Stomach (tissue), 9 donors: ENCODE measurements around the gene LDLRAD2. TPM values are rescaled to one million over a fixed set of nuclear protein-coding genes. Genes with fewer than 3 reads are reported as not detected.
A peak's percentile ranks its signal among the peaks of the same experiment; 100 is the strongest.

Source experiments
- DNase-seq, 2 donors: peaks; one replicate each; pipeline versions ENCODE4 v3.0.0 to v3.0.0-alpha.2; 2013 to 2019
- H3K27ac ChIP-seq, 5 donors: fragments of 200-600 bp in 4 of 5; sonication (generic) in 4 of 5; one replicate each; pipeline ENCODE4 v1.5.1; 2013 to 2019; ENCODE audit warnings: mild to moderate bottlenecking in 1 of 5, moderate library complexity in 1 of 5
- H3K27me3 ChIP-seq, 3 donors: fragments of 200-600 bp; sonication (generic); one replicate each; pipeline ENCODE4 v1.5.1; 2017 to 2019; ENCODE audit warnings: mixed run types in 1 of 3
- H3K36me3 ChIP-seq, 4 donors: fragments of 200-600 bp; sonication (generic); 1 replicate in 3 of 4; 2 replicates in 1 of 4; pipeline ENCODE4 v1.5.1; 2016 to 2019
- H3K4me1 ChIP-seq, 4 donors: fragments of 200-600 bp; sonication (generic); one replicate each; pipeline ENCODE4 v1.5.1; 2016 to 2019
- H3K4me3 ChIP-seq, 4 donors: fragments of 200-600 bp; sonication (generic) in 3 of 4; one replicate each; pipeline ENCODE4 v1.5.1; 2016 to 2019; ENCODE audit warnings: mild to moderate bottlenecking in 1 of 4
- H3K9me3 ChIP-seq, 4 donors: fragments of 200-600 bp; sonication (generic); one replicate each; pipeline ENCODE4 v1.5.1; 2016 to 2019
- EP300 ChIP-seq: sonication (generic); formaldehyde crosslinking; IDR thresholded peaks from one replicate; pipeline ENCODE4 v1.6.1; 2017; ENCODE audit warnings: antibody characterized with exemption
- POLR2A ChIP-seq, 4 donors: fragments of 450-650 bp; IDR thresholded peaks; one replicate each; pipeline ENCODE4 v1.6.1; 2016; ENCODE audit warnings: antibody characterized with exemption in 4 of 4, control low read depth in 2 of 4, mild to moderate bottlenecking in 1 of 4, moderate library complexity in 1 of 4
- POLR2AphosphoS5 ChIP-seq, 3 donors: sonication (generic); formaldehyde crosslinking; IDR thresholded peaks; one replicate each; pipeline ENCODE4 v1.6.1; 2016; ENCODE audit warnings: antibody characterized with exemption in 3 of 3
- WGBS, 5 donors: extraction: QIAGEN DNeasy Blood & Tissue Kit in 3 of 5; methylation state at CpG; one replicate each; pipeline versions ENCODE4 v1.1.5 to v1.1.7; 2013 to 2018; 5-methylcytosine and 5-hydroxymethylcytosine counted together
- intact Hi-C: fragments of 100-400 bp; cut with DNase I; formaldehyde crosslinking; loops from one replicate; pipeline ENCODE4 v1.15.1; 2023; ENCODE audit warnings: low total_unique reads
- polyA plus RNA-seq, 3 donors: library from polyadenylated mRNA; stranded (reverse); fragments of 200-250 nt; gene quantifications; one replicate each; pipeline ENCODE4 v1.2.3, GENCODE V29; 2013
- total RNA-seq, 5 donors: library from RNA; depleted of rRNA; stranded (reverse); fragments of >200 nt; gene quantifications; one replicate each; pipeline versions ENCODE4 v1.1.0 to v1.2.3, GENCODE V29; 2014 to 2016
- TF ChIP-seq, protein P1 (sequence below), 7 experiments: fragments of 450-650 bp in 4 of 7; fragments of 200-600 bp in 3 of 7; sonication (generic) in 3 of 7; IDR thresholded peaks; one replicate each; pipeline ENCODE4 v1.5.1; 2016 to 2019; ENCODE audit warnings: antibody characterized with exemption in 7 of 7, control low read depth in 2 of 7, mild to moderate bottlenecking in 1 of 7
- donor health status: healthy with polysubstance abuse.
- donor health status: Bipolar disorder and iron deficiency.
- donor health status: healthy.

LDLRAD2 gene
- total and polyA plus RNA-seq, 8 donors, result 0.72 to 2.6 (median 1.6) TPM; not detected in 3

DNA sequence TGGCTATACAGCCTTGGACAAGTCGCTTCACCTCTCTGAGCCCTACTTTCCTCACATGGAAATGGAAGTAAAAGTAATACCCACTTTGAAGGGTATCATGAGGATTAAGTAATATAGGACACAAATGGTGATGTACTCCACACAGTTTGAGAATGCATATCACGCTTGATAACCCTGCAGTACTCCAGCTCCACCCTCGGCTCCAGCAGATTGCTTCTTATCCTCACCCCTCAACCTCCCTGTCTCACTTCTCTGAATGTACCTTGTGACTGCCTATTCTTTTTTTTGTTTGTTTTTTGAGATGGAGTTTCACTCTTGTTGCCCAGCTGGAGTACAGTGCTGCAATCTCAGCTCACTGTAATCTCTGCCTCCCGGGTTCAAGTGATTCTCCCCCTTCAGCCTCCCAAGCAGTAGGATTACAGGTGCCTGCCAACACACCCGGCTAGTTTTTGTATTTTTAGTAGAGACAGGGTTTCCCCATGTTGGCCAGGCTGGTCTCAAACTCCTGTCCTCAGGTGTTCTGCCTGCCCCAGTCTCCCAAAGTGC is 55.5 kb downstream of the LDLRAD2 start:
- Histone ChIP-seq H3K9me3 (no peaks in the 10 kb centered on the region), H3K4me3 (no peak overlapping the region), H3K27ac (peak overlapping the region in 4 of 5 donors; percentile 25 to 79 (median 56)), H3K4me1 (peaks cover 12 to 53% (median 29%) of the 10 kb centered on the region in 4 donors), H3K27me3 (no peaks in the 10 kb centered on the region), H3K36me3 (peaks cover 67 to 85% (median 75%) of the 10 kb centered on the region in 4 donors)
- TF ChIP-seq, protein P1, sequence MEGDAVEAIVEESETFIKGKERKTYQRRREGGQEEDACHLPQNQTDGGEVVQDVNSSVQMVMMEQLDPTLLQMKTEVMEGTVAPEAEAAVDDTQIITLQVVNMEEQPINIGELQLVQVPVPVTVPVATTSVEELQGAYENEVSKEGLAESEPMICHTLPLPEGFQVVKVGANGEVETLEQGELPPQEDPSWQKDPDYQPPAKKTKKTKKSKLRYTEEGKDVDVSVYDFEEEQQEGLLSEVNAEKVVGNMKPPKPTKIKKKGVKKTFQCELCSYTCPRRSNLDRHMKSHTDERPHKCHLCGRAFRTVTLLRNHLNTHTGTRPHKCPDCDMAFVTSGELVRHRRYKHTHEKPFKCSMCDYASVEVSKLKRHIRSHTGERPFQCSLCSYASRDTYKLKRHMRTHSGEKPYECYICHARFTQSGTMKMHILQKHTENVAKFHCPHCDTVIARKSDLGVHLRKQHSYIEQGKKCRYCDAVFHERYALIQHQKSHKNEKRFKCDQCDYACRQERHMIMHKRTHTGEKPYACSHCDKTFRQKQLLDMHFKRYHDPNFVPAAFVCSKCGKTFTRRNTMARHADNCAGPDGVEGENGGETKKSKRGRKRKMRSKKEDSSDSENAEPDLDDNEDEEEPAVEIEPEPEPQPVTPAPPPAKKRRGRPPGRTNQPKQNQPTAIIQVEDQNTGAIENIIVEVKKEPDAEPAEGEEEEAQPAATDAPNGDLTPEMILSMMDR (IDR thresholded peaks at IDR 0.05), result no peak
- no peak for TF ChIP-seq POLR2A (IDR thresholded peaks at IDR 0.05)
- TF ChIP-seq EP300, result no peak
- TF ChIP-seq POLR2AphosphoS5 (IDR thresholded peaks at IDR 0.05), result no peak
- intact Hi-C loops, result no loop called here
- peak in 1 of 2 donors; percentile 34 for DNase-seq
- WGBS, 5 donors, result 48 to 69% (median 54%) methylated on average over 5 of the region's 5 CpGs

DNA sequence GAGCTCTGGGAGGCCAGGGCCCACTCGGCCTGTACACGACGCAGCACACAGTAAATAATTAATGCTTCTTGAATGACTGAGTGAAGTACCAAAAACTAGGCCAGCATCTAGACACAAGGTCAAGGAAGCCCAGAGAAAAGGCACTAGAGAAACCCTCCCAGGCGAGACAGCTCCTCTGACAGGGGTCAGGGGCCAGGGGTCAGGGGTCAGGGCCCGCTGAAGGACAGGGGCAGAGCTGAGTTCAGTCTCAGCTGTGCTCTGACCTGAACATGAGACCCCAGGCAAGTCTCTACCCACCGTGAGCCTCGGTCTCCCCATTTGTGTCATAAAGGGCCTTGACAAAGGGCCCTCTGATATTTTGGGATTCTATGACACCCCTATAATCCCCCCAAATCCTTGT is 56.4 kb downstream of the LDLRAD2 start:
- H3K9me3 ChIP-seq, result no peaks in the 10 kb centered on the region
- H3K36me3 ChIP-seq, result peaks cover 73 to 89% (median 79%) of the 10 kb centered on the region in 4 donors
- DNase-seq, result no peak
- peak overlapping the region in 3 of 5 donors; percentile 29 to 79 (median 75) for H3K27ac ChIP-seq
- TF ChIP-seq, protein P1 (IDR thresholded peaks at IDR 0.05), result no peak
- TF ChIP-seq EP300 (no peak), POLR2A (IDR thresholded peaks at IDR 0.05) (no peak), POLR2AphosphoS5 (IDR thresholded peaks at IDR 0.05) (no peak)
- intact Hi-C loops, result no loop called here
- H3K4me3 ChIP-seq, result no peak overlapping the region
- peaks cover 12 to 59% (median 33%) of the 10 kb centered on the region in 4 donors for H3K4me1 ChIP-seq
- WGBS, 5 donors, result 78 to 90% (median 87%) methylated on average over 7 of the region's 7 CpGs
- H3K27me3 ChIP-seq, result no peaks in the 10 kb centered on the region

DNA sequence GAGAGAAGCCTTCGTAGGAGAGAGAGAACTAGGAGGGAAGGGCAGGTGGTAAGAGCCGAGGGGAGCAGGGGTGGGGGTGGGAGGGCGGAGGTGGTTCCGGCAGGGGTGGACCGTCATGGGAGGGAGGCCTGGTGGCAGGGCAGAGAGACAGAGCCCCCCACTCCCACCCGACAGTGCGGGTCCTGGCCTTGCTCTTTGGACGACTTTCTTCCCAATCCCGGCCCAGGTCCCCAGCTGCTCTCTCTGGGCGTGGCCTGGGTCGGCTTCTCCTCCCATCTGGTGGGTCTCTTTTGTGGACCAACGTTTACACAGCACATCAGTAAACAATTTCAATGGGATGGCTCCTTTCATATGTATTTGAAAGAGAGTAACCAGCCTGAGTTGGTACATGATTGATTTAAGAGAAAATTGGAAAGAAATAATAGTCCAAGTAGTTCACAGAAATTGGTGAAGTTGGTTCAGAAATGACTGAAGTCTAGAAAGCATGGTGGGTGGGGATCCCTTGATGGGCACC is 56.9 kb downstream of the LDLRAD2 start:
- no peaks in the 10 kb centered on the region for H3K9me3 ChIP-seq
- TF ChIP-seq POLR2A (IDR thresholded peaks at IDR 0.05) (no peak), POLR2AphosphoS5 (IDR thresholded peaks at IDR 0.05) (no peak), EP300 (no peak)
- TF ChIP-seq, protein P1 (IDR thresholded peaks at IDR 0.05), result no peak
- no peaks in the 10 kb centered on the region for H3K27me3 ChIP-seq
- peaks cover 12 to 59% (median 33%) of the 10 kb centered on the region in 4 donors for H3K4me1 ChIP-seq
- intact Hi-C loops, result no loop called here
- H3K4me3 ChIP-seq, result no peak overlapping the region
- WGBS, 5 donors, result 70 to 83% (median 80%) methylated on average over 12 of the region's 12 CpGs
- peak overlapping the region in 4 of 5 donors; percentile 50 to 79 (median 70) for H3K27ac ChIP-seq
- no peak for DNase-seq
- H3K36me3 ChIP-seq, result peaks cover 73 to 89% (median 79%) of the 10 kb centered on the region in 4 donors

DNA sequence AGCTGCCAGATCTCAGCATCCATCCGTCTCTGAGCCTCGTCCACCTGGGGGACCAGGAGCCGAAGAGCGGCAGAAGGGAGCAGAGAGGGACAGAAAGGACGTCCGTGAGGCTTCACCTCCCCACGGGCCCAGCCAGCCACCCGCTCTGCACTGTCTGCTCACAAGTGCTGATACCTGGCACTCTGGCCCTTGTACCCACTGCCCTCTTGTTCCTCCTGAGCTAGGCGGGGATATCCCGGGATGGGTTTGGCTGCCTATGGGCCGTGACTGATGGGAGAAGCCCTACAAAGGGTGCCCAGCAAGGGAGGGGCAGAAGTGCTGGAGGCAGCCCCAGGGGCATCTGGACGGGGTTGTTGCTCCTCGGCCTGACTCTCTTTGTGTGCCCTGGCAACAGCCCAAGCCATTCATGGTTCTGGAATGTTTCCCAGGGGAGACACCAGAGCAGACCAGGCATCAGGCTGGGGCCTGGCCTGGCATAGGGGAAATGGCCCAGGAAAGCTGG is 57.6 kb downstream of the LDLRAD2 start:
- Histone ChIP-seq H3K4me3 (no peak overlapping the region), H3K36me3 (peaks cover 73 to 89% (median 79%) of the 10 kb centered on the region in 4 donors), H3K27ac (peak overlapping the region; percentile 50 to 79 (median 66)), H3K27me3 (no peaks in the 10 kb centered on the region), H3K9me3 (no peaks in the 10 kb centered on the region), H3K4me1 (peaks cover 12 to 59% (median 33%) of the 10 kb centered on the region in 4 donors)
- peak; percentile 81 to 94 for DNase-seq
- intact Hi-C loops, result no loop called here
- TF ChIP-seq EP300 (no peak), POLR2AphosphoS5 (IDR thresholded peaks at IDR 0.05) (peak; percentile 31 to 82 (median 34))
- WGBS, 5 donors, result 44 to 70% (median 51%) methylated on average over 6 to 13 of the region's 13 CpGs

GRCh38 chr1:21870611-21871010 is 58.5 kb downstream of the LDLRAD2 start:
- H3K27me3 ChIP-seq, result no peaks in the 10 kb centered on the region
- DNase-seq, result no peak
- intact Hi-C loops, result no loop called here
- H3K4me3 ChIP-seq, result no peak overlapping the region
- H3K27ac ChIP-seq, result peak overlapping the region in 3 of 5 donors; percentile 66 to 79 (median 75)
- peaks cover 12 to 59% (median 35%) of the 10 kb centered on the region in 4 donors for H3K4me1 ChIP-seq
- TF ChIP-seq POLR2A (IDR thresholded peaks at IDR 0.05) (no peak), EP300 (no peak), POLR2AphosphoS5 (IDR thresholded peaks at IDR 0.05) (no peak)
- TF ChIP-seq, protein P1 (IDR thresholded peaks at IDR 0.05), result no peak
- no peaks in the 10 kb centered on the region for H3K9me3 ChIP-seq
- H3K36me3 ChIP-seq, result peaks cover 73 to 89% (median 79%) of the 10 kb centered on the region in 4 donors
- 81 to 92% (median 87%) methylated on average over 9 to 15 of the region's 15 CpGs for WGBS, 5 donors
